Epithelial cell of esophagus (primary cell): ENCODE measurements around the gene NAALADL2.

ENCODE experiments used
- DNase-seq: peaks from one replicate; pipeline ENCODE4 v3.0.0; 2010; ENCODE audit warnings: low read depth
- H3K4me3 ChIP-seq: 2 replicates; pipeline ENCODE4 v1.5.1; 2011; ENCODE audit warnings: mild to moderate bottlenecking, low read length, control low read depth
- CTCF ChIP-seq: IDR thresholded peaks from 2 replicates; pipeline ENCODE4 v1.5.1; 2011; ENCODE audit warnings: low read depth, mild to moderate bottlenecking, low read length, control low read depth, inconsistent platforms; ENCODE audit not compliant: insufficient read depth; ENCODE audit errors: missing control alignments

The NAALADL2 gene

GRCh38 chr3:175215833-175216232, 356.7 kb downstream of the NAALADL2 start:
- no peak overlapping the region for H3K4me3 ChIP-seq
- no peak for DNase-seq
- no peak for TF ChIP-seq CTCF

- peak; percentile 12 for DNase-seq
- no peak for TF ChIP-seq CTCF
- no peak overlapping the region for H3K4me3 ChIP-seq
Measured at GRCh38 chr3:175222356-175222755, 363.2 kb downstream of the NAALADL2 start.

GRCh38 chr3:175224051-175224450, 364.9 kb downstream of the NAALADL2 start:
- no peak for DNase-seq
- no peak overlapping the region for H3K4me3 ChIP-seq
- TF ChIP-seq CTCF: no peak

- no peak for TF ChIP-seq CTCF
Measured at GRCh38 chr3:175226444-175226843, 367.3 kb downstream of the NAALADL2 start.

GRCh38 chr3:175227126-175227525, 368.0 kb downstream of the NAALADL2 start:
- TF ChIP-seq CTCF: no peak
- DNase-seq: no peak
- no peak overlapping the region for H3K4me3 ChIP-seq

More at GRCh38 chr3:175226444-175226843, 367.3 kb downstream of the NAALADL2 start:
- DNase-seq: no peak
- no peak overlapping the region for H3K4me3 ChIP-seq

- no peak for DNase-seq
- no peak overlapping the region for H3K4me3 ChIP-seq
- no peak for TF ChIP-seq CTCF
Measured at GRCh38 chr3:175233957-175234940, 375.1 kb downstream of the NAALADL2 start.
